HepG2 (cell line): ENCODE data around the gene APOD. TPM values are rescaled to one million over a fixed set of nuclear protein-coding genes. Genes with fewer than 3 reads are reported as not detected.

ENCODE experiments used
- ATAC-seq: fragments of 200-7000 bp; cut with Tn5 transposase; 3 replicates; pipeline ENCODE4 v1.9.1; 2020; ENCODE audit warnings: mild to moderate bottlenecking, moderate library complexity
- BruUV-seq: library from RNA; stranded (reverse); fragments of 400-500 nt; replicated peaks from 2 replicates; lab custom pipeline; 2021; lab: Mats Ljungman, UMichigan
- CTCF ChIA-PET: fragments of 300-600 bp; formaldehyde crosslinking; extraction: SDS; loops from one replicate; lab custom pipeline; 2021; ENCODE audit warnings: low total read pairs, inconsistent platforms, low intra/inter-chr PET ratio; lab: Yijun Ruan, JAX
- POLR2A ChIA-PET: fragments of 350-600 bp; sonication (Branson Sonifier 250); formaldehyde crosslinking; loops from one replicate; lab custom pipeline; 2020; ENCODE audit warnings: antibody characterized with exemption, inconsistent platforms; lab: Yijun Ruan, JAX
- DNase-seq: peaks from one replicate; pipeline ENCODE4 v3.0.0-alpha.2; 2015; ENCODE audit warnings: low spot score
- FAIRE-seq: peaks from 3 replicates; lab custom pipeline; 2011; peaks lifted over from hg19 to GRCh38; lab: Jason Lieb, UNC
- H2AFZ ChIP-seq: one replicate; pipeline ENCODE4 v1.6.1; 2011; ENCODE audit warnings: low read length, inconsistent platforms
- H3K27ac ChIP-seq: fragments of 300-600 bp; 3 replicates; pipeline ENCODE4 v1.8.0; 2011; ENCODE audit warnings: mixed run types, mild to moderate bottlenecking, mixed read lengths, low read length, inconsistent platforms; ENCODE audit not compliant: insufficient read depth; ENCODE audit errors: extremely low read length
- H3K27me3 ChIP-seq, 2 experiments: fragments of 200-600 bp in 1 of 2; 2 replicates in 1 of 2; 3 replicates in 1 of 2; pipeline versions ENCODE4 v1.6.0 to v1.8.0; 2011; ENCODE audit warnings: low read length in 2 of 2, mild to moderate bottlenecking in 2 of 2, moderate library complexity in 2 of 2, inconsistent platforms in 1 of 2; ENCODE audit not compliant: insufficient read depth in 2 of 2, control insufficient read depth in 1 of 2
- H3K36me3 ChIP-seq, 2 experiments: fragments of 200-600 bp in 1 of 2; replicated peaks in 1 of 2; 2 replicates in 1 of 2; 3 replicates in 1 of 2; pipeline versions ENCODE4 v1.5.1 to v1.8.0; 2011; ENCODE audit warnings: low read length in 2 of 2, inconsistent platforms in 1 of 2; ENCODE audit not compliant: insufficient read depth in 2 of 2, control insufficient read depth in 1 of 2
- H3K4me1 ChIP-seq: 2 replicates; pipeline ENCODE4 v1.5.1; 2012; ENCODE audit warnings: low read length, inconsistent platforms; ENCODE audit not compliant: insufficient read depth
- H3K4me2 ChIP-seq: 2 replicates; pipeline ENCODE4 v1.6.0; 2011; ENCODE audit warnings: low read depth, low read length, inconsistent platforms
- H3K4me3 ChIP-seq, 3 experiments: fragments of 200-600 bp in 1 of 3; sonication (generic), shearing (Covaris generic) in 1 of 3; replicated peaks in 1 of 3; 2 replicates each; pipeline ENCODE4 v1.5.1; 2011 to 2016; ENCODE audit warnings: low read length in 3 of 3, inconsistent platforms in 2 of 3, low read depth in 2 of 3, mild to moderate bottlenecking in 2 of 3, control low read depth in 1 of 3, mixed read lengths in 1 of 3; ENCODE audit not compliant: insufficient read depth in 1 of 3
- H3K79me2 ChIP-seq: one replicate; pipeline ENCODE4 v1.6.1; 2011; ENCODE audit warnings: low read length, inconsistent platforms; ENCODE audit not compliant: insufficient read depth
- H3K9ac ChIP-seq: 2 replicates; pipeline ENCODE4 v1.6.0; 2011; ENCODE audit warnings: mild to moderate bottlenecking, low read depth, low read length, inconsistent platforms; ENCODE audit not compliant: insufficient read depth
- H3K9me3 ChIP-seq: 2 replicates; pipeline ENCODE4 v1.5.1; 2012; ENCODE audit warnings: mild to moderate bottlenecking, low read length
- H4K20me1 ChIP-seq: 2 replicates; pipeline ENCODE4 v1.6.0; 2011; ENCODE audit warnings: inconsistent platforms, mild to moderate bottlenecking, low read length, moderate library complexity; ENCODE audit not compliant: insufficient read depth
- CEBPB ChIP-seq: IDR thresholded peaks from 2 replicates; pipeline ENCODE4 v1.6.1; 2011; ENCODE audit warnings: low read depth, low read length, improper control_type of control experiment, borderline replicate concordance
- CREM ChIP-seq, 2 experiments: sonication (generic) in 1 of 2; formaldehyde crosslinking in 1 of 2; IDR thresholded peaks; 2 replicates each; pipeline versions ENCODE4 v1.4.0 to v1.6.1; 2016 to 2020; ENCODE audit warnings: antibody characterized with exemption in 1 of 2, mild to moderate bottlenecking in 1 of 2, missing genetic modification reagents in 1 of 2
- MED1 ChIP-seq: sonication (generic); formaldehyde crosslinking; IDR thresholded peaks from 2 replicates; pipeline ENCODE4 v1.4.0; 2020; ENCODE audit warnings: missing genetic modification reagents
- MXI1 ChIP-seq: IDR thresholded peaks from 3 replicates; pipeline ENCODE4 v1.6.1; 2012; ENCODE audit warnings: low read depth, low read length, inconsistent platforms, borderline replicate concordance
- NR1H2 ChIP-seq: sonication (generic); formaldehyde crosslinking; IDR thresholded peaks from 2 replicates; pipeline ENCODE4 v1.8.1; 2022; ENCODE audit warnings: low read depth, missing genetic modification reagents, borderline replicate concordance
- NR3C1 ChIP-seq: sonication (generic); formaldehyde crosslinking; IDR thresholded peaks from 2 replicates; pipeline ENCODE4 v1.4.0; 2020; ENCODE audit warnings: missing genetic modification reagents
- RFX3 ChIP-seq: IDR thresholded peaks from 2 replicates; pipeline ENCODE4 v1.6.1; 2016; ENCODE audit warnings: missing biosample characterization, missing genetic modification reagents
- SRSF4 ChIP-seq: fragments of 200-400 bp; formaldehyde crosslinking; IDR thresholded peaks from one replicate; pipeline ENCODE4 v1.6.1; 2018; ENCODE audit warnings: mild to moderate bottlenecking, low read depth, low read length, moderate library complexity; ENCODE audit not compliant: poor library complexity, severe bottlenecking
- STAG1 ChIP-seq: sonication (generic); formaldehyde crosslinking; IDR thresholded peaks from 2 replicates; pipeline ENCODE4 v1.4.0; 2020; ENCODE audit warnings: missing genetic modification reagents
- YEATS2 ChIP-seq: sonication (generic); formaldehyde crosslinking; IDR thresholded peaks from 2 replicates; pipeline ENCODE4 v1.4.0; 2020; ENCODE audit warnings: missing genetic modification reagents, borderline replicate concordance
- ZNF251 ChIP-seq: sonication (generic); formaldehyde crosslinking; IDR thresholded peaks from 2 replicates; pipeline ENCODE4 v1.9.0; 2021; ENCODE audit warnings: mild to moderate bottlenecking, missing genetic modification reagents
- ZNF329 ChIP-seq: sonication (generic); formaldehyde crosslinking; IDR thresholded peaks from 2 replicates; pipeline ENCODE4 v1.9.0; 2021; ENCODE audit warnings: low read depth, mild to moderate bottlenecking, missing genetic modification reagents
- ZNF644 ChIP-seq: IDR thresholded peaks from 2 replicates; pipeline ENCODE4 v1.6.1; 2016; ENCODE audit warnings: low read depth
- WGBS: methylation state at CpG from one replicate; pipeline ENCODE4 v1.1.6; 2017; ENCODE audit warnings: low lambda C conversion rate; 5-methylcytosine and 5-hydroxymethylcytosine counted together
- in situ Hi-C: cut with HindIII; loops from 2 replicates; pipeline ENCODE4 v1.10.0; 2017; ENCODE audit warnings: low pct_unique_long_range_greater_than_20kb; ENCODE audit not compliant: extremely low pct_ligation_motif_present
- intact Hi-C: fragments of 100-400 bp; cut with micrococcal nuclease; formaldehyde crosslinking; loops from one replicate; pipeline ENCODE4 v1.10.0; 2022; ENCODE audit not compliant: unreplicated experiment
- polyA plus RNA-seq, 8 experiments: library from polyadenylated mRNA; depleted of rRNA in 3 of 8; stranded (reverse) in 7 of 8; unstranded in 1 of 8; fragments of >200 nt; fragmentation: Illumina TruSeq in 4 of 8; extraction: Trizol in 4 of 8; gene quantifications; 2 replicates each; pipeline versions ENCODE4 v1.2.1 to v1.2.3, GENCODE V29; 2011 to 2016; ENCODE audit warnings: low read depth in 4 of 8, missing spikeins in 1 of 8, mixed read lengths in 1 of 8; ENCODE audit not compliant: insufficient read depth in 1 of 8
- total RNA-seq, 5 experiments: library from RNA; depleted of rRNA; stranded (reverse); fragments of >200 nt; fragmentation: Illumina TruSeq; extraction: Trizol; gene quantifications; 2 replicates each; pipeline ENCODE4 v1.2.3, GENCODE V29; 2016; ENCODE audit warnings: low read depth in 1 of 5
- TF ChIP-seq, protein P1 (sequence below): sonication (generic); formaldehyde crosslinking; IDR thresholded peaks from 2 replicates; pipeline ENCODE4 v1.4.0; 2020; ENCODE audit warnings: missing genetic modification reagents, borderline replicate concordance
- TF ChIP-seq, protein P2 (sequence below): sonication (generic); formaldehyde crosslinking; IDR thresholded peaks from 2 replicates; pipeline ENCODE4 v1.4.0; 2020; ENCODE audit warnings: missing genetic modification reagents
- TF ChIP-seq, protein P3 (sequence below): sonication (generic); formaldehyde crosslinking; IDR thresholded peaks from 2 replicates; pipeline ENCODE4 v1.5.0; 2020; ENCODE audit warnings: missing genetic modification reagents

The APOD gene
- total and polyA plus RNA-seq, 2 of the 13 experiments (the other 11 are each of a cell fraction or from before 2014, with no cell fraction given), result not detected

DNA sequence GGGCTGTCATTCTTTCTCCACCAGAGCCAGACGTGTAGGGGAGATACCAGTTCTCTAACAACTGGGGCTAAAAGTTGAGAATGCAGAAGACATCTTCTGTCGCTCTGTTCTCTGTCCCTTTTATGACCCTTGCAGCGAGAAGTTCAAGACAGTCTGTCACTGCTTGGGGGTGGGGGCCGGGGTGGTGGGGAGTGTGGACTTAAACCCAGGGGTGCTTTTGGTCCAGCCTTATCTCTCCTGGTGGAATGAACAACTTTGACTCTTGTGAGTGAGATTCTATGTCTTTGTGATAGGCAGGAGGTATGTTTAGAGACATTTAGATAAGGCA, 767 bp upstream of the APOD start:
- no peaks in the 10 kb centered on the region for H3K36me3 ChIP-seq
- H3K27me3 ChIP-seq, result peaks cover 0 to 5% of the 10 kb centered on the region in 2 experiments; a peak in 1 of 5 replicates
- BruUV-seq, result no TSS peak
- TF ChIP-seq ZNF251 (no peak), CEBPB (no peak), NR3C1 (CRISPR knock-in tag) (no peak), YEATS2 (CRISPR knock-in tag) (no peak), NR1H2 (CRISPR knock-in tag) (no peak), CREM (IDR thresholded peaks at IDR 0.05) (no peak), CREM (CRISPR knock-in tag; IDR thresholded peaks at IDR 0.05) (no peak), MXI1 (no peak), SRSF4 (no peak), ZNF329 (CRISPR knock-in tag) (no peak), STAG1 (no peak), RFX3 (CRISPR knock-in tag) (no peak), MED1 (CRISPR knock-in tag) (no peak), ZNF644 (CRISPR knock-in tag) (no peak)
- TF ChIP-seq, protein P1, sequence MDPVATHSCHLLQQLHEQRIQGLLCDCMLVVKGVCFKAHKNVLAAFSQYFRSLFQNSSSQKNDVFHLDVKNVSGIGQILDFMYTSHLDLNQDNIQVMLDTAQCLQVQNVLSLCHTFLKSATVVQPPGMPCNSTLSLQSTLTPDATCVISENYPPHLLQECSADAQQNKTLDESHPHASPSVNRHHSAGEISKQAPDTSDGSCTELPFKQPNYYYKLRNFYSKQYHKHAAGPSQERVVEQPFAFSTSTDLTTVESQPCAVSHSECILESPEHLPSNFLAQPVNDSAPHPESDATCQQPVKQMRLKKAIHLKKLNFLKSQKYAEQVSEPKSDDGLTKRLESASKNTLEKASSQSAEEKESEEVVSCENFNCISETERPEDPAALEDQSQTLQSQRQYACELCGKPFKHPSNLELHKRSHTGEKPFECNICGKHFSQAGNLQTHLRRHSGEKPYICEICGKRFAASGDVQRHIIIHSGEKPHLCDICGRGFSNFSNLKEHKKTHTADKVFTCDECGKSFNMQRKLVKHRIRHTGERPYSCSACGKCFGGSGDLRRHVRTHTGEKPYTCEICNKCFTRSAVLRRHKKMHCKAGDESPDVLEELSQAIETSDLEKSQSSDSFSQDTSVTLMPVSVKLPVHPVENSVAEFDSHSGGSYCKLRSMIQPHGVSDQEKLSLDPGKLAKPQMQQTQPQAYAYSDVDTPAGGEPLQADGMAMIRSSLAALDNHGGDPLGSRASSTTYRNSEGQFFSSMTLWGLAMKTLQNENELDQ (CRISPR knock-in tag), result no peak
- TF ChIP-seq, protein P2, sequence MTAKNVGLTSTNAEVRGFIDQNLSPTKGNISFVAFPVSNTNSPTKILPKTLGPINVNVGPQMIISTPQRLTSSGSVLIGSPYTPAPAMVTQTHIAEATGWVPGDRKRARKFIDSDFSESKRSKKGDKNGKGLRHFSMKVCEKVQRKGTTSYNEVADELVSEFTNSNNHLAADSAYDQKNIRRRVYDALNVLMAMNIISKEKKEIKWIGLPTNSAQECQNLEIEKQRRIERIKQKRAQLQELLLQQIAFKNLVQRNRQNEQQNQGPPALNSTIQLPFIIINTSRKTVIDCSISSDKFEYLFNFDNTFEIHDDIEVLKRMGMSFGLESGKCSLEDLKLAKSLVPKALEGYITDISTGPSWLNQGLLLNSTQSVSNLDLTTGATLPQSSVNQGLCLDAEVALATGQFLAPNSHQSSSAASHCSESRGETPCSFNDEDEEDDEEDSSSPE (CRISPR knock-in tag), result no peak
- TF ChIP-seq, protein P3, sequence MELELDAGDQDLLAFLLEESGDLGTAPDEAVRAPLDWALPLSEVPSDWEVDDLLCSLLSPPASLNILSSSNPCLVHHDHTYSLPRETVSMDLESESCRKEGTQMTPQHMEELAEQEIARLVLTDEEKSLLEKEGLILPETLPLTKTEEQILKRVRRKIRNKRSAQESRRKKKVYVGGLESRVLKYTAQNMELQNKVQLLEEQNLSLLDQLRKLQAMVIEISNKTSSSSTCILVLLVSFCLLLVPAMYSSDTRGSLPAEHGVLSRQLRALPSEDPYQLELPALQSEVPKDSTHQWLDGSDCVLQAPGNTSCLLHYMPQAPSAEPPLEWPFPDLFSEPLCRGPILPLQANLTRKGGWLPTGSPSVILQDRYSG (CRISPR knock-in tag), result no peak
- DNase-seq (no peak), FAIRE-seq (no peak), ATAC-seq (no peak)
- H3K4me1 ChIP-seq, result peaks cover 24% of the 10 kb centered on the region
- H3K4me2 ChIP-seq, result no peak overlapping the region
- intact Hi-C loops (no loop called here), in situ Hi-C loops (no loop called here)
- no peaks in the 10 kb centered on the region for H3K9me3 ChIP-seq
- no peaks in the 10 kb centered on the region for H4K20me1 ChIP-seq
- H2AFZ ChIP-seq, result no peak overlapping the region
- WGBS, result 58% methylated on average over 4 of the region's 4 CpGs
- ChIA-PET CTCF (no interaction called here), POLR2A (no interaction called here)
- no peak overlapping the region for H3K4me3 ChIP-seq
- H3K27ac ChIP-seq, result no peak overlapping the region
- H3K79me2 ChIP-seq, result no peaks in the 10 kb centered on the region
- no peak overlapping the region for H3K9ac ChIP-seq
